Measurements from ENCODE around the gene BCL11B. TPM values are rescaled to one million over a fixed set of nuclear protein-coding genes. Genes with fewer than 3 reads are reported as not detected.
"Not testable (repeated sequence)": the region's sequence is repeated elsewhere in the genome, so short reads cannot be mapped to it uniquely, and the experiment has no call there.

Gene BCL11B
- total RNA-seq, 1 donor from 2014 or later: under 0.01 TPM

- DNase-seq: no peak
Observed at GRCh38 chr14:99236386-99237138, 35.4 kb downstream of the BCL11B start.

GRCh38 chr14:99235582-99236320 is 36.2 kb downstream of the BCL11B start:
- no peak for DNase-seq

DNA sequence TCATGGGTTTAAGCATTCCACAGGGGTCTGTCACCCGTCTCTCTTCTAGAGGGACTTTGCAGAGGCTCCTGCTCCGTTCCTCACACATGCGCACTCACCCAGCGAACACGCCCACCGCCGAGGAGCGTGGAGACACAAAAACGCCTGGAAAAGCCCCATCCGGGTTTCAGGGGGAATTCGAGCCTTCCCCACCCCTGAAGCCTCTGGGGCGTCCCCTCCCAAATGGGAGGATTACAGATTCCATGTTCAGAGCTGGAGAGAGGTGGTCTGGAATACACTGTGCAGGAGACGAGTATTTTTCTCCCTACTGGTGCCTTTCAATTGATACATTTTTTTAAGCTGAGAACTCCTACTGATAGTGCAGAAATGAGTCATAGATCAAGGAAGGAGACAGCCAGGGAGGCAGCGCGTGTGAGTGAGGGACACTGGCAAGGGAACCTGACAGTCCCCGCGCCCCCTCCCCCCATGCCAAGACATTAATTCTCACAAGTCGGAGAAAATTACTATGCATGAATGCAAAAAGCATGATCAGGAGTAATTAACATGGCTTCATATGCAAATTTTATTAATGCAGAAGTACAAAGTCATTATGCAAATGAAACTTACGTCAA is 36.9 kb downstream of the BCL11B start:
- no peak for DNase-seq

DNA sequence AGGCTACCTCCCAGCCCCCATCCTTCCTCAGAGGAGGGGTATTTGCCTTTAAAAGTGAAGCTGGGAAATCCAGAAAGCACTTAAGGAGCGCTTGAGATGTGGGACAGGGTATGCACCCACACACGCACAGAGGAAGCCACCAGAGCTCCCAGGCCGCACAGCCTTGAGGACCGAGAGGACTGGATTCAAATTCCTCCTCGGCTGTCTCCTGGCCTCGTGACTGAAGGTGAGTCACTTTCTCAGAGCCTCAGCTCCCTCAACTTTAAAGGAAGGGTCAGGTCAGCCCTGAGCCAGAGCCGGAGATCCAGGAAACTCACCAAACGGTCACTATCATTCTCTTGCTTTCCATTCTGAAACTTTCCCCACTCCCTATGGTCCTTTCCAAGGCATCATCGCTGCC is 37.6 kb downstream of the BCL11B start:
- DNase-seq: no peak

- no peak for DNase-seq
Observed at GRCh38 chr14:99233222-99234035, 38.6 kb downstream of the BCL11B start.

GRCh38 chr14:99232714-99233214 is 39.2 kb downstream of the BCL11B start:
- DNase-seq: no peak

DNA sequence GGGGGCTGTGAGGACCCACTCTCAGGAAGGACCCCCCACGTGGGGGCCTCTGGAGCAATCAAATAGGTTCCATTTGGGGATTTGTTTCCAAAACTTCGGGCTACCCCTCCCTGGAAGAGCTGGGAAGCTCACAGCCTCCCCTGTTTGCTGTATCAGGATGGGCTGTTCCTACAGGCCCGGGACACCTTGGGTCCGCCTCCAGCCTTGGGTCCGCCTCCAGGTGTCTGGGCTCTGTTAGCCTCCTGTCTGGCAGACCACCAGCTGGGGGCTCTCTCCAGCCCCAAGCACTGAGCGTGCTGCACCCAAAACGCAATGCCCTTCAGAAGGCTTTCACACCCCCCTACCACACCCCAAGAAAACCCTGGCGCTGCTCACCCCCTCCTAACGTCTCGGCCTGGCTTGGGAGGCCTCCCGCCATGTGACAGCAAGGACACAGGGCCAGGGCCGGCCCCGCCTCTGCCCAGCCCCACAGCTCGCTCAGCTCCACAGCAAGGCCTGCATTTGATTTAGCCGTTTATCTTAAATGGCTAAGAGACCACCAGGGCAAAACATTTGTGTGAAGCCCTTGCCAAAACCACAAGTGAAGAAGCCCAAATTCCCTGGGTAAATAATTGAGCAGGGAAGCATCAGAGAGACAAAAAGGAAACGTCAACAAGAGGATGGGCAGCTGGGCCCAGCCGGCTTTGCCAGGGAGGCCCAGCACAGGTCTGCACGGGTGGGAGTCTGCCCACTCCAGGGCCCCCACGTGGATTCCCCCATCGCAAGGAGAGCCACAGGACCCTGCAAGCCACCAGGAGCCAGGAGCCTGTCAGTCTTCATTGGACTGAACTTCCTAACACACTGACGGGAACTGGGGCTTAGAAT is 39.9 kb downstream of the BCL11B start:
- no peak for DNase-seq

DNA sequence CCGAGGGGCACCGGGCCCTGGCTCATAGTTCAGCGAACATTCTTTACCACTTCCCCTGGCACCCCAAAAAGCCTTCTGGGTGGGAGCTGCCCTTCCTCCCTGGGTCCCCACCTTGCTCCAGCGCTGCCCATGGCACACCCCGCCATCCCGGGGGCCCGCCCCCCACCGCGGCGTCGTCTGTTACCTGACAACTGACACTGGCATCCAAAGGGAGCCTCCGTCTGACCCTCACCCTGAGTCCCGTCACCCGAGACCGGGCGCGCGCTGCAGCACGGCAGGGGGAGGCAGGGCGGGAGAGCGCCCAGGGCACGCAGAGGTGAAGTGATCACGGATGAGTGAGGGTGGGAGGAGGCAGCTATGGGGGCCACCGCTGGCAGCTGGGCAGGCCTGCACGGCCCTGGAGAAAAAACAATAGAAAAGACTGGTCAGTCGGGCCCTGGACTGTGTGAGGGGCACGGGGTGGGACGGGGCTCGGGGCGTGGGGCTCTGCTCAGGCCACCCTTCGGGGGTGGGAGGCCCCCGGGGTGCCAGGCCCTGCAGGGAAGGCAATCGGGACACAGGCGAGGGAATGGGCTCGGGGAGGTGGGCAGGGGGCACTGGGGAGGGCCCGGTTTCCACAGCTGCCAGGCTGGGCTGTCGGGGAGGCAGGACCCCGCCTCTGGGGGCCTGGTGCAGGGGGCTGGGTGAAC is 40.7 kb downstream of the BCL11B start:
- no peak for DNase-seq

DNA sequence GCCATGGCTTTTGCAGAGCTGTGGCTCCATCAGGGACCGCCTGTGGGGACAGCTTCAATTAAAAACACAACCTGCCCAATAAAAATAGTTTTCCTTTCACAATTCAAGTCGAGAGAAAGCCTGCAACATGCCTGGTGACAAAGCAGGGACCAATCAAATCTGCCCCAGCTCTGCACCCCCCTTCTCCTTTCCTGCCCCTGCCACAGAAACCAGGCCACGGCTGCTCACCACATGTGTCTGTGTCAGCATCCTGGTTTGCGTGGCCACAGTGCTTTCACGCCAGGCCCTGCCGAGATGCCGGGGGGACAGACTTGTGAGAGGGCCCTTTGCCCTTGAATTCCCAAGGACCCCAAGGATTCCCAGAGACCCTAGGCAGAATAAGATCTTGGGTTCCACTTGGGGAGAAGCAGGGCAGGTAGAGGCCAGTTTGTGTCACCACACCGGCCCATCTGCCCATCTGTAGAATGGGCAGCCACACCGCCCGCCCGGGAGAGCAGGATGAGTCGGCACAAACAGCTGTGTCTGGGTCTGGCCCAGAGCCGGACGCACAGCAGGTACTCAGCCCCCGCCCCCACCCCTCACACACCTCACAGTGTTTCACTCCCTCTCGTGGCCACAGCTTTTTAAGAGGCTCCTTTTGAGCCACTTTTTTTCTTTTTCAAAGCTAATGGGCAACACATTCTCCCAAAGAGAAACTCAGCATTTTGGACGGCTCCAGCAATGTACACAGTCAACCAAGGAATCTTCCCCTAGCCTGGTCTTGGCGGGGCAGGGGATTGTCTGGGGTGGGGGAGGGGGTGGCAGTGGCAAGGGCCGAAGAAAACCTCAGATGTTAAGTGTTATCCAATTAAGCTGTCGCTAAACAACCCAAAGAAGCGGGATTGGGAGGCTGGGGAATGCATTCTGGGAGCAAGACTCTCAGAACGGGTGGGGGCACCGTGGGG is 41.5 kb downstream of the BCL11B start:
- no peak for DNase-seq

GRCh38 chr14:99229654-99230207 is 42.3 kb downstream of the BCL11B start:
- DNase-seq: no peak

DNA sequence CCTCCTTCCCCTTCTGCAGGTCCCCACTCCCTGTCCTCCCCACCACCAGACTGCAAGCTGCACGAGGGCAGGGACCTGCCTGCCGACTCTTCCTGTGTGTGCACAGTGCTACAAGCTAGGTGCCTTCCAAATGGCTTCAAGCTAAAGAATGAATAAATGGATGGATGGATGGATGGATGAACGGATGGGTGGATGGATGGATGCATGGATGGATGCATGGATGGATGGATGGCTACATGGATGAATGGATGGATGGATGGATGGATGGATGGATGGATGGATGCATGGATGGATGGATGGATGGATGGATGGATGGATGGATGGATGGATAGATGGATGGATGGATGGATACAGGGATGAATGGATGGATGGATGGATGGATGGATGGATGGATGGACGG is 43.2 kb downstream of the BCL11B start:
- not testable (repeated sequence) for DNase-seq

- no peak for DNase-seq
Observed at GRCh38 chr14:99226687-99227086, 45.3 kb downstream of the BCL11B start.

DNA sequence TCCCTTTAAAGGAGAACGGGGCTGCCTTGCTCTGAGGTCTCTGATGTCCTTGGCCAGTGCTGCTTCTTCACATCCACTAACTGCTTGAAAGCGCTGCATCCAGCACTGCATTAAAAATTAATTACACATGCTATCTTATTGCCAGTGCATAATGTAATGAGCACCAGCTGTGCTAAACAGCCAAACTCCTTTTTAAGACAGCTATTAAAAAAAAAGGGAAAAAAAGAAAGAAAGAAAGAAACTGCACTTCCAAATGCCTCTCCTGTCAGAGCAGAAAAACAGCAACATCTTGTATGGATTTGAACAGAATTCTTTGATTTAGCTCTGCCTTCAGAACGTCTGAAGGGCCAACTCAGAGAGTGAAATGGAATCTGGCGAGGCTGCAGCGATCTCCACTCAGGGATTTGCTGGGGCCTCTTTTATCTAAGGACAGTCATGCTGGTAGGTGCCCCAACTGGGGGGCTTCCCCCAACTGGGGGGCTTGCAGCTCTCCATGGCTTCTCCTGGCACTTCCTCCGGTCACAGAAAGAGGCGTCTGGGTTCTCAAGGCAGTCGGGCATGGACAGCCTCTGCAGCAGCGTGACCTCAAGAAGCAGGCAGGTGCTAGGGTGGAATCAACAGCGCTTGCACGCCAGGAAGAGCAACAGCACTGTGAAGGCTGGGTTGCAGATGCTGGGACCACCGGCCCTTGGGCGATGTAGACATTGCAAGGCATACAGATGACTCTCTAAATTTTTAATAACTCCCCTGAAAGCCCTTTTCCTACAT is 46.4 kb downstream of the BCL11B start:
- DNase-seq: no peak

GRCh38 chr14:99224948-99225347 is 47.0 kb downstream of the BCL11B start:
- DNase-seq: no peak

DNA sequence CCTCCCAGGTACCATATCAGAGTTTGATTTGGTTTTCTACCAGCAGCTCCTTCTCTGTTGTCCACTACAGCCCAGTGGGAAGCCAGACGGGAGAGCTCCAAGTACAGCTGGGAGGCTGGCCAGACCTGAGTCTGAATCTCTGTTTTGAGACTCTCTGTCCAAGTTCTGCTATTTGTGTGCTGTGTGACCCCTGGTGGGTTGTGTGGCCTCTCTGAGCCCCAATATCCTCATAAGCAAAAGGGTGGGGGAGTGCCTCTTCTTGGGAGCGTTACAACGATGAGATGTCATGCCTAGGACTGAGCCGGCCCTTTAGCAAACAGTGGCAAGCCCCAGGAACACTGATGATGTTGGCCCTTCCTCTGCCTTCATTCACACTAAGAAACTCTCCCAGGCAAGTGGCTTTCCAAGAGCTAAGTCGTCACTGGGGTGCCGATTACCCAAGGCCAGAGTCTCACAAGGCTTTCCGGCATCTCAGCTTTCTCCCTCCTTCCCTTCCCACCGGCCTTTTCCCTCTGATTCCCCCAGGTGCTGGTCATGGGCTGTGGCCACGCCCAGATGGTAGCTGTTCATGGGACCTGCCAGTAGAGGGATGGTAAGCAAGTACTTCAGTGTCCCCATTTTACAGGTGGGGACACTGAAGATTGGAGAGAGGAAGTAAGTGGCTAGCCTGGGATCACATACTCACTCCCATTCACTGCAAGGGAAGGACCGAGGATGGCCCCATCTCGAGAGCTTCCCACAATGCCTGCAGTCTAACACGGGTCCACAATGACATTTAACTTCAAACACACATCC is 47.7 kb downstream of the BCL11B start:
- no peak for DNase-seq

- no peak for DNase-seq
Observed at GRCh38 chr14:99221445-99221844, 50.6 kb downstream of the BCL11B start.

DNA sequence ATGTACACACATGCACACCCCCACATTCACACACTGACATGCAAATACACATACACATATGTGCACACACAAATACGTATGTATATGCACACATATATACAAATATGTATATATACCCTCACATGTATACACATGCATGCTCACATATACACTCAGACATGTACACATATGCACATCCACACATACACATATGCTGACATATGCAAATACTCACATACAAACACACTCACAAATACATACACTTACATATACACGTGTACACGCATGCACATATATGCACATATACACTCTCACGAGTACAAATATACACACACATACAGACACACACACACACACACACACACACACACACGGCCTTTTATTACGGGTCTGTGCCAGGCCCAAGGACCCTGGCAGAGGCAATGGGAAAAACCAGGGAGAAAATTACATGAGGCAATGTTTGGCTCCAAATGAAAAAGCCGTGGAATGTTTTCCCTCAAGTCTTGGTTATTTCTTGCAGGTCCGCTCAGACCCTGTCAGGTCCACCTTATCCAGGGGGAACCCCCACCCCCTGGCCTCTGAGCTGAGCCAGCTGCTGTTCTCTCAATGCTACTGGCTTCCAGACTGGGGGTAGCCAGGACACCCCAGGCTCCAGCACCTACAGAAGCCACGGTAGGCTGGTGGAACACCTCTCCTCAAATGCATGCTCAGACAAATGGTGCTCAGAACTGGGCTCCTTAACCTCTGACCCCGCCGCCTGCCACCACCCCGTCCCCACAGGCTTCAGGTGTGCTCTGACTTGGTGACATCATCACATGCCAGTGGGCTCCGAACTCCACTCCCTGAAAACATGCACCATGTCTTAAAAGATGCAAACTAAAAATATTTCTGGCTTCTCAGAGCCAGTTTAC is 54.7 kb downstream of the BCL11B start:
- no peak for DNase-seq

Data from dermis blood vessel endothelial cell (primary cell).